Calu3 (cell line): ENCODE data around the gene PLAAT3. TPM values are rescaled to one million over a fixed set of nuclear protein-coding genes. Genes with fewer than 3 reads are reported as not detected.
"Not testable (repeated sequence)": the region's sequence is repeated elsewhere in the genome, so short reads cannot be mapped to it uniquely, and the experiment has no call there.

Experiments
- BruUV-seq: library from RNA; stranded (reverse); fragments of 400-500 nt; replicated peaks from 2 replicates; lab custom pipeline; 2021; lab: Mats Ljungman, UMichigan
- CTCF ChIA-PET: fragments of 300-600 bp; sonication (Branson Sonifier 250); formaldehyde crosslinking; loops from one replicate; lab custom pipeline; 2022; ENCODE audit warnings: antibody characterized with exemption; lab: Charles Lee
- DNase-seq: peaks from one replicate; pipeline ENCODE4 v3.0.0; 2022
- H3K27ac Mint-ChIP-seq: one replicate; pipeline ENCODE4 v1.8.0; 2022; ENCODE audit warnings: mixed read lengths; ENCODE audit not compliant: unreplicated experiment
- H3K27me3 Mint-ChIP-seq: one replicate; pipeline ENCODE4 v1.8.0; 2022; ENCODE audit warnings: mixed read lengths; ENCODE audit not compliant: unreplicated experiment
- H3K36me3 Mint-ChIP-seq: one replicate; pipeline ENCODE4 v1.8.0; 2022; ENCODE audit warnings: mild to moderate bottlenecking, moderate library complexity, mixed read lengths; ENCODE audit not compliant: insufficient read depth, unreplicated experiment
- H3K4me1 Mint-ChIP-seq: one replicate; pipeline ENCODE4 v1.8.0; 2022; ENCODE audit warnings: mild to moderate bottlenecking, low read depth, mixed read lengths; ENCODE audit not compliant: unreplicated experiment
- H3K4me3 Mint-ChIP-seq: one replicate; pipeline ENCODE4 v1.8.0; 2022; ENCODE audit warnings: mild to moderate bottlenecking, low read depth, moderate library complexity, mixed read lengths; ENCODE audit not compliant: unreplicated experiment
- H3K9me3 Mint-ChIP-seq: one replicate; pipeline ENCODE4 v1.8.0; 2022; ENCODE audit warnings: low read depth, mixed read lengths; ENCODE audit not compliant: unreplicated experiment
- CTCF ChIP-seq: fragments of 200-600 bp; IDR thresholded peaks from one replicate; pipeline ENCODE4 v1.8.0; 2022; ENCODE audit warnings: antibody characterized with exemption; ENCODE audit not compliant: unreplicated experiment
- intact Hi-C: fragments of 100-400 bp; cut with micrococcal nuclease; formaldehyde crosslinking; loops from one replicate; pipeline ENCODE4 v1.10.0; 2022; ENCODE audit not compliant: unreplicated experiment
- total RNA-seq: library from RNA; stranded (reverse); gene quantifications from 2 replicates; pipeline ENCODE4 v1.2.3, GENCODE V29; 2022

Gene PLAAT3
- total RNA-seq, 1 experiment from 2014 or later = 297 TPM

GRCh38 chr11:63590024-63590788, 24.0 kb downstream of the PLAAT3 start:
- no peak for TF ChIP-seq CTCF
- intact Hi-C loops = no loop called here
- Mint-ChIP-seq H3K27me3 (no peaks in the 10 kb centered on the region), H3K27ac (peak overlapping the region; percentile 5), H3K4me3 (no peak overlapping the region), H3K36me3 (peaks cover 90% of the 10 kb centered on the region), H3K9me3 (no peaks in the 10 kb centered on the region), H3K4me1 (peaks cover 43% of the 10 kb centered on the region)
- DNase-seq = no peak
- BruUV-seq = no TSS peak
- CTCF ChIA-PET = no interaction called here

- H3K27ac Mint-ChIP-seq = peak overlapping the region; percentile 44
- intact Hi-C loops = no loop called here
- peaks cover 90% of the 10 kb centered on the region for H3K36me3 Mint-ChIP-seq
- BruUV-seq = no TSS peak
- CTCF ChIA-PET = interaction anchor here (0.6 to 0.7 kb wide), 2 partner anchors 55 to 397 kb away, joined by 3 read pairs; no protein-coding TSS in a partner anchor
- no peak for TF ChIP-seq CTCF
- no peaks in the 10 kb centered on the region for H3K9me3 Mint-ChIP-seq
- no peaks in the 10 kb centered on the region for H3K27me3 Mint-ChIP-seq
- H3K4me3 Mint-ChIP-seq = no peak overlapping the region
- no peak for DNase-seq
- peaks cover 31% of the 10 kb centered on the region for H3K4me1 Mint-ChIP-seq
Measured at GRCh38 chr11:63589000-63589399, 25.2 kb downstream of the PLAAT3 start.

- Mint-ChIP-seq H3K9me3 (no peaks in the 10 kb centered on the region), H3K27ac (no peak overlapping the region), H3K27me3 (no peaks in the 10 kb centered on the region), H3K4me1 (peaks cover 40% of the 10 kb centered on the region), H3K36me3 (peaks cover 93% of the 10 kb centered on the region), H3K4me3 (no peak overlapping the region)
- DNase-seq = no peak
- TF ChIP-seq CTCF = no peak
- BruUV-seq = no TSS peak
- CTCF ChIA-PET = interaction anchor here (0.7 kb wide), 1 partner anchor 18 kb away, joined by 4 read pairs; no protein-coding TSS in a partner anchor
- intact Hi-C loops = no loop called here
Measured at GRCh38 chr11:63586451-63587166, 27.6 kb downstream of the PLAAT3 start.

- no TSS peak for BruUV-seq
- Mint-ChIP-seq H3K27me3 (no peaks in the 10 kb centered on the region), H3K4me1 (peaks cover 35% of the 10 kb centered on the region), H3K4me3 (no peak overlapping the region), H3K36me3 (peaks cover 89% of the 10 kb centered on the region), H3K9me3 (no peaks in the 10 kb centered on the region), H3K27ac (peak overlapping the region; percentile 86)
- intact Hi-C loops = loop anchor here (5.0 kb wide), 3 partner anchors 49 to 106 kb away; no protein-coding TSS in a partner anchor
- no peak for DNase-seq
- CTCF ChIA-PET = interaction anchor here (0.6 to 2.0 kb wide), 5 partner anchors 9 to 105 kb away, joined by 3 to 8 read pairs (median 6); no protein-coding TSS in a partner anchor
- no peak for TF ChIP-seq CTCF
Measured at GRCh38 chr11:63583357-63583677, 30.9 kb downstream of the PLAAT3 start.

- DNase-seq = peak; percentile 75
- not testable (repeated sequence) for H3K27me3 Mint-ChIP-seq, BruUV-seq, H3K9me3 Mint-ChIP-seq
- peak overlapping the region; percentile 86 for H3K27ac Mint-ChIP-seq
- peaks cover 91% of the 10 kb centered on the region for H3K36me3 Mint-ChIP-seq
- CTCF ChIA-PET = interaction anchor here (0.6 kb wide), 1 partner anchor 14 kb away, joined by 3 read pairs; no protein-coding TSS in a partner anchor
- peaks cover 42% of the 10 kb centered on the region for H3K4me1 Mint-ChIP-seq
- peak overlapping the region; percentile 16 for H3K4me3 Mint-ChIP-seq
- intact Hi-C loops = loop anchor here (1.0 to 5.0 kb wide), 4 partner anchors 16 to 104 kb away; no protein-coding TSS in a partner anchor
Measured at GRCh38 chr11:63581224-63581623, 33.0 kb downstream of the PLAAT3 start.

GRCh38 chr11:63578882-63579281, 35.4 kb downstream of the PLAAT3 start:
- CTCF ChIA-PET, DNase-seq, H3K9me3 Mint-ChIP-seq, BruUV-seq, H3K27me3 Mint-ChIP-seq, intact Hi-C loops, H3K27ac Mint-ChIP-seq, H3K4me3 Mint-ChIP-seq: not testable (repeated sequence)
- Mint-ChIP-seq H3K36me3 (peaks cover 91% of the 10 kb centered on the region), H3K4me1 (peaks cover 65% of the 10 kb centered on the region)
